Measurements from ENCODE around the gene TSR3.

DNA sequence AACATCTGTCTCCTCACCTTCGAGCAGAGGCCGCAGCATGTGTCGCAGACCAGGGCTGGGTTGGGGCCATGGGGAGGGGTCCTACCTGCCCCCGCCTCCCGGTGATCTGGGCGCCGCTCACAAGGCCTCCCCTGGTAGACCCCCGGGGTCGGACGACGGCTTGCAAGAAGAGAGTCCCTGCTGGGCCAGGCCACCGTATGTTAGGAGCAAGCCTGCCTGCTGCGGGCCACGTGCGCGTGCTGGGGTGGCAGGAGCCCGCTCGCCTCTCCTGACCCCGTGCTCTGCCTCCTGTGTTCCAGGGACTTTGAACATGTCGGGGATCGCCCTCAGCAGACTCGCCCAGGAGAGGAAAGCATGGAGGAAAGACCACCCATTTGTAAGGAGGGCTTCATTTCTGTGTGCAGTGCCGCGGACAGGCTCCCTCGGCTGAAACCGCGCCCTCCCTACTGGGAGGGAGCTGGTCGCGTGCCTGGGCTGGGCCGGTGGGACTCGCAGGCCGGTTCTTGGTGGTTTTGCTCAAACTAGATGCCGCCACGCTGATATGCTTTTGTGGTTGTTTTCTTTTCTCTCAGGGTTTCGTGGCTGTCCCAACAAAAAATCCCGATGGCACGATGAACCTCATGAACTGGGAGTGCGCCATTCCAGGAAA, 37.8 kb downstream of the TSR3 start:
- TF ChIP-seq, protein P1, sequence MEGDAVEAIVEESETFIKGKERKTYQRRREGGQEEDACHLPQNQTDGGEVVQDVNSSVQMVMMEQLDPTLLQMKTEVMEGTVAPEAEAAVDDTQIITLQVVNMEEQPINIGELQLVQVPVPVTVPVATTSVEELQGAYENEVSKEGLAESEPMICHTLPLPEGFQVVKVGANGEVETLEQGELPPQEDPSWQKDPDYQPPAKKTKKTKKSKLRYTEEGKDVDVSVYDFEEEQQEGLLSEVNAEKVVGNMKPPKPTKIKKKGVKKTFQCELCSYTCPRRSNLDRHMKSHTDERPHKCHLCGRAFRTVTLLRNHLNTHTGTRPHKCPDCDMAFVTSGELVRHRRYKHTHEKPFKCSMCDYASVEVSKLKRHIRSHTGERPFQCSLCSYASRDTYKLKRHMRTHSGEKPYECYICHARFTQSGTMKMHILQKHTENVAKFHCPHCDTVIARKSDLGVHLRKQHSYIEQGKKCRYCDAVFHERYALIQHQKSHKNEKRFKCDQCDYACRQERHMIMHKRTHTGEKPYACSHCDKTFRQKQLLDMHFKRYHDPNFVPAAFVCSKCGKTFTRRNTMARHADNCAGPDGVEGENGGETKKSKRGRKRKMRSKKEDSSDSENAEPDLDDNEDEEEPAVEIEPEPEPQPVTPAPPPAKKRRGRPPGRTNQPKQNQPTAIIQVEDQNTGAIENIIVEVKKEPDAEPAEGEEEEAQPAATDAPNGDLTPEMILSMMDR (IDR thresholded peaks at IDR 0.05), result no peak
- no peak for TF ChIP-seq POLR2A (IDR thresholded peaks at IDR 0.05)
